ENCODE results near the gene TSPAN3. TPM values are rescaled to one million over a fixed set of nuclear protein-coding genes. Genes with fewer than 3 reads are reported as not detected.

TSPAN3 gene
- total RNA-seq, 2 donors from 2014 or later: 111 to 128 TPM

DNA sequence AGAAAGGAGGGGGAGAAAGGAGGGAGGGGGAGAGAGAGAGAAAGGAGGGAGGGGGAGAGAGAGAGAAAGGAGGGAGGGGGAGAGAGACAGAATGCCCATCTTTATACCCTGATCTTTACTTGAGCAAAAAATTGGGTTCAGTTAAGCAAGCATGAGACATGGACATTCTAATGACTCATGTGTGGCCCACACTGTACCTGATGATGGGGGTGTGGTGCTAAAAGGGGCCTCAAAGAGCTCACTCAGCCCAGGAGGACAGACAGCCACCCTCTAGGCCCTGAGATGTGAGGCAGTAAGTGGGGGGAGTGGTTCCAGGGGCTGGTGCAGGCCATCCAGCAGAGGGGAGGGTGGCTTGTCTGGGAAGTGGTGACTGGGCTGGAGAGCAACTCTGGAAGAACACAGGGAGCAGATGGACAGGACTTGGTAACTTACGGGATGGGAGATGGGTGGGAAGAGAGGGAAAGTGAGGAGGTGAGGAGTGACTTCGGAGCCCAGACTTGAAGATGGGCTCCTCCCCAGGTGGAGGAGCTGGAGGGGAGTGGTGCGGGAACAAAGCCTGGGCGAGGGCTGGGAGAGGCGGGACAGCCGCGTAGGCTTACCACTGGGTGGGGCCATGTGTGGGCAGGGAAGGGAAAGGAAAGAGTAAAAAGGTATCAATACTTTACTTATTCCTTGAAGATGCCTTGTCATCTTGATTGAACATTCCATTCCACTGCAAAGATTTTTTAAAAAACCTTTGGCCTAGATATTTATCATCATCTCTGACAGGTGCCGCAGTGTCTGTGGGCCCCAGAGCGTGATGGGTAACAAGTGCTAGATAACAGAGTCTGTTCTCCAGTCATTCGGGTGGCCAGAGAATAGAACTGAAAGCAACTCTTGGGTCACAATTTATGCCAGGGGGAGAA lies 32.3 kb downstream of the TSPAN3 start:
- DNase-seq (ENCODE audit: low spot score): no peak
- intact Hi-C loops (cut with DNase I): no loop called here

GRCh38 chr15:77037388-77038209 lies 33.3 kb downstream of the TSPAN3 start:
- peak; percentile 76 for DNase-seq (ENCODE audit: low spot score)
- intact Hi-C loops (cut with DNase I): no loop called here

- intact Hi-C loops (cut with DNase I): no loop called here
- DNase-seq (ENCODE audit: low spot score): peak; percentile 78
Measured at GRCh38 chr15:77036537-77037387, 34.1 kb downstream of the TSPAN3 start.

DNA sequence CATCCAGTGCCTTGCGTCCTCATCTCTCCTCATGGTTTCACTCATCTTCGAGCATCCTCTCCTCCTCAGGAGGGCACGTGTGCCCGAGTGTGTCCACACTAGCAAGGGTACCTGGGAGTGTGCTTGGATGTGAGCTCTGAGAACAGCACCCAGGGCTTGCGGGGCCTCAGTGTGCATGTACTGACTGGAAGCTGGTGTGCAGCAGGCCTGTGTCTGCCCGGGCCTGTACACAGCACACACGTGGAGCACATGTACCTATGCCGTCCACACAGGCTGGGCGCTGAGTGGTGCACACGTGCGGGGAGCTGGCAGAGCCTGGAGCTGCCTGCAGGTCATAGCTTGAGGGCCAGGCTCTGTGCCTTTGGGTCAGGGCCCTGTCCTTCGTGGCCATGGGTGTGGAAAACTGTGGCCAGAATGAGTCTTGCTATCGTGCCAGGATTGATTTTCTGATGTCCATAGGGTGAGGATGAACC lies 34.9 kb downstream of the TSPAN3 start:
- intact Hi-C loops (cut with DNase I): no loop called here
- DNase-seq (ENCODE audit: low spot score): peak; percentile 50

- intact Hi-C loops (cut with DNase I): no loop called here
- no peak for DNase-seq (ENCODE audit: low spot score)
Measured at GRCh38 chr15:77035584-77035983, 35.3 kb downstream of the TSPAN3 start.

DNA sequence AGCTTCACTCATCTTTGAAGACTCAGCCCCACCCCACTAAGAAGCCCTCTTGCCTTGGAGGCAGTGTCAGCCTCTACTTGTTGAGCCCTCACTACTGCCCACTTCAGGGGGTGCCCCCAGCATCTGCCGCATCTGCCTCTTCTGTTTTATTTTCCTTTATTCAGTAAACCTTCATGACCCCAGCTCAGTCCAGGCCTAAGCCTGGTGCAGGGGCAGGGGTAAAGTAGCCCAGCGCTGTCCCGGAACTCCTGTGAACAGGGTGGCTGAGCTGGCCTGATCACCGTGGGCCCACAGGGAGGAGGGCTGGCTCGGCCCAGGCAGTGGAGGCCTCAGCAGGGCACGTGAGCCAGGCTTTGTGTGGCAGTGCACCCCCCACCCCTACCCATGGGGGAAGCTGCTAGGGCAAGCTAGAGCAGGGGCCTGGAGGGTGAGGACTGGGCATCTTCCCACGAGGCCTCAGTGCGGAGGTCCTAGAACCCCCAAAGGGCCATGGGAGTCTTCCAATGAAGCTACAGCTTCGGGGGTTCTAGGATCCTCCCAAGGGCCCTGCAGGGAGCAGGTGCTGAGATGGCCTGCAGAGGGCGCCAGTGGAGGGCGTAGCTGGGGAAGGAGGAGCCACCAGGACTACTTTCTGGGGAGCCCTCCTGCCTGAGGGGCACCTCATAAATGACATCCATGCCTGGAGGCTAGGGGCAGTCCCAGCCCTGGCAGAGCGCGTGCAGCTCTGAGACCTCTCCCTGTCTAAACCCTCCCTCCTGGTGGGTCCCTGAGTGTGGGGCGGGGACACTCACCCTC lies 36.0 kb downstream of the TSPAN3 start:
- DNase-seq (ENCODE audit: low spot score): peak; percentile 81
- intact Hi-C loops (cut with DNase I): loop anchor here in 1 of 2 donors (5.0 kb wide), 1 partner anchor 978 kb away; the partner anchor contains the start of gene TMEM266

GRCh38 chr15:77033729-77034671 lies 36.9 kb downstream of the TSPAN3 start:
- intact Hi-C loops (cut with DNase I): loop anchor here in 1 of 2 donors (5.0 kb wide), 1 partner anchor 977 kb away; the partner anchor contains the start of gene TMEM266
- peak; percentile 57 for DNase-seq (ENCODE audit: low spot score)

DNA sequence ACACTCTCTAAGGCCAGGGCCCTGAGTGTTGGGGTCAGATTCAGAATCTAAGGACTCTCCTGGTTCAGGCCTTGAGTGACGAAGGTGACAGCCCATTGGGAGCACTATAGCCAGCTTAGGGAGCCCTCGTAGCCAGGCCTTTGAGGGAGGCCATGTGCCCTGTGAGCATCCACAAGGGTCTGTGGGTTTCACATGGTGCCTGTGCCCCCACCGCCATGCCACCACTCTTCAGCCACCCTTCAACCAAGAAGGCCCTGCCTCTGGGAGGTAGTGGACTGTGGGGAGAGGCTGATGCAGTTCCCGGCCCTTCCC lies 37.5 kb downstream of the TSPAN3 start:
- intact Hi-C loops (cut with DNase I): loop anchor here in 1 of 2 donors (5.0 kb wide), 1 partner anchor 976 kb away; the partner anchor contains the start of gene TMEM266
- DNase-seq (ENCODE audit: low spot score): peak; percentile 62

GRCh38 chr15:77032647-77033416 lies 38.1 kb downstream of the TSPAN3 start:
- DNase-seq (ENCODE audit: low spot score): peak; percentile 71
- intact Hi-C loops (cut with DNase I): loop anchor here in 1 of 2 donors (5.0 kb wide), 1 partner anchor 976 kb away; the partner anchor contains the start of gene TMEM266

DNA sequence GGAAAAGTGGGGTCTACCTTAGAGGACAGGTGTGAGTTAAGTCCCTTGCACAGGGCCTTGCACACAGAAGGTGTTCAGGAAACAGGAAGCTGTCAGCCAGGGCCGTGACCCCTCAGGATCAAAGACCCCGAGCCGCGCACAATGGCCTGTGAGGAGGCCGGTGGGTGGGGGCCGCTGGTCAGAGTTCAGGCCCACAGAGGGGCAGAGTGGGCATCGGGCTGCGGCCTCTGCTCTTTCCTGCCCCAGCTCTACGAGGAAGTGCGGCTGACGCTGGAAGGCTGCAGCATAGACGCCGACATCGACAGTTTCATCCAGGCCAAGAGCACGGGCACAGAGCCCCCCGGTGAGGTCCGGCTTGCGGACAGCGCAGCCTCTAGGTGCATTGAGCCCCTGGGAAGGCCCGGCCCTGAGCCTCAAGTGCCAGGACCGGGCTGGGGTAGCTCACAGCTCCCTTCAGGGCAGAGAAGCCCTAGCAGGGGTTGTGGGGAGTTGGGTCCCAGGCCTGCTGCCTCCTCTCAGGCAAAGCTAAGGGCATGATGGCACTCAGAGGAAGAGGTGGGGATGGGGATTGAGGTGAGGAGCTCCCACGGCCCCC lies 38.8 kb downstream of the TSPAN3 start:
- DNase-seq (ENCODE audit: low spot score): peak; percentile 79
- intact Hi-C loops (cut with DNase I): loop anchor here in 1 of 2 donors (5.0 kb wide), 1 partner anchor 975 kb away; the partner anchor contains the start of gene TMEM266

- DNase-seq (ENCODE audit: low spot score): peak; percentile 58
- intact Hi-C loops (cut with DNase I): loop anchor here in 1 of 2 donors (5.0 kb wide), 1 partner anchor 974 kb away; the partner anchor contains the start of gene TMEM266
Measured at GRCh38 chr15:77031376-77032050, 39.4 kb downstream of the TSPAN3 start.

- DNase-seq (ENCODE audit: low spot score): peak; percentile 75
- intact Hi-C loops (cut with DNase I): loop anchor here in 1 of 2 donors (5.0 kb wide), 1 partner anchor 974 kb away; the partner anchor contains the start of gene TMEM266
Measured at GRCh38 chr15:77030928-77031375, 40.0 kb downstream of the TSPAN3 start.

DNA sequence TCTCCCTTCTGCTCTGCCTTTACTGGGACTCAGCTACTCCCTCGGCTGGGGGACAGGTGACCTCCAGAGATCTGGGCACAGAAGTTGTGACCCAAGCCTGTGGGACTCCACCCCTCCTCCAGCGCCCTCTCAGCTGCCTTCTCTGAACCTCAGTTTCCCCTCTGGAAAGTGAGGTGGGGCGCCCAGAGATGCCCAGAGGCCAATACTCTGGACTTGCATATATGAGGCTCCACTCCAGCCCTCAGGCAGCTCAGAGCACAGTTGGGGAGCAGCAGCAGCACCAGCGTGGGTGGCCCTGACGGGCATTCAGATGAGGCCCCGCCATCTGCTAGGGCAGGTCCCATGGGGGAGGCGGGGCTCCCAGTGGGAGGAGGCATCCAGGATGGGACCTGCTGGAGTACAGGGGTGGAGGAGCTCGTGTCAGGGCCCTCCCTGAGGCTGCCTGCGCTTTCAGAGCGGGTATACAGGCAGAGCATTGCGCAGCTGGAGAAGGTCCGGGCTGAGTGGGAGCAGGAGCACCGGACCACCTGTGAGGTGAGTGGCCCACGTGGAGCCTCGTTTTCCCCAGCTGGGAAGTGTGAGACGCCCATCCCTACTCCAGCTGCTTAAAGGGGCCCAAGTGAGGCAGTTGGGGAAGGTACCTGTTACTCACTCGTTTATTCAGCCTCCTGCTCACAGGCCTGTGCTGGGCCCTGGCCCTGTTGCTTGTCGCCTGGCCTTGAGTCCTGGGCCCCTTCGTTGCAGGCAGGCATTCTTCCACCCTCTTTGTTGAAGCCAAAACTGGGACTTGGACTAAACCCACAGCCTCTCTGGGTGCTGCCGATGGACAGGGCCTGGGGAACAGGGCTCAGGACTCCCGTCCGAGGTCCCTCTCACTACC lies 40.6 kb downstream of the TSPAN3 start:
- DNase-seq (ENCODE audit: low spot score): peak; percentile 60
- intact Hi-C loops (cut with DNase I): loop anchor here in 1 of 2 donors (5.0 kb wide), 1 partner anchor 973 kb away; the partner anchor contains the start of gene TMEM266
